Ammon's horn (tissue), 1 donor: ENCODE data around the gene TPRN.
"Not testable (repeated sequence)": the region's sequence is repeated elsewhere in the genome, so short reads cannot be mapped to it uniquely, and the experiment has no call there.

Source experiments
- DNase-seq: peaks from one replicate; pipeline ENCODE4 v3.0.0-alpha.2; 2016; ENCODE audit warnings: low spot score

The TPRN gene

DNA sequence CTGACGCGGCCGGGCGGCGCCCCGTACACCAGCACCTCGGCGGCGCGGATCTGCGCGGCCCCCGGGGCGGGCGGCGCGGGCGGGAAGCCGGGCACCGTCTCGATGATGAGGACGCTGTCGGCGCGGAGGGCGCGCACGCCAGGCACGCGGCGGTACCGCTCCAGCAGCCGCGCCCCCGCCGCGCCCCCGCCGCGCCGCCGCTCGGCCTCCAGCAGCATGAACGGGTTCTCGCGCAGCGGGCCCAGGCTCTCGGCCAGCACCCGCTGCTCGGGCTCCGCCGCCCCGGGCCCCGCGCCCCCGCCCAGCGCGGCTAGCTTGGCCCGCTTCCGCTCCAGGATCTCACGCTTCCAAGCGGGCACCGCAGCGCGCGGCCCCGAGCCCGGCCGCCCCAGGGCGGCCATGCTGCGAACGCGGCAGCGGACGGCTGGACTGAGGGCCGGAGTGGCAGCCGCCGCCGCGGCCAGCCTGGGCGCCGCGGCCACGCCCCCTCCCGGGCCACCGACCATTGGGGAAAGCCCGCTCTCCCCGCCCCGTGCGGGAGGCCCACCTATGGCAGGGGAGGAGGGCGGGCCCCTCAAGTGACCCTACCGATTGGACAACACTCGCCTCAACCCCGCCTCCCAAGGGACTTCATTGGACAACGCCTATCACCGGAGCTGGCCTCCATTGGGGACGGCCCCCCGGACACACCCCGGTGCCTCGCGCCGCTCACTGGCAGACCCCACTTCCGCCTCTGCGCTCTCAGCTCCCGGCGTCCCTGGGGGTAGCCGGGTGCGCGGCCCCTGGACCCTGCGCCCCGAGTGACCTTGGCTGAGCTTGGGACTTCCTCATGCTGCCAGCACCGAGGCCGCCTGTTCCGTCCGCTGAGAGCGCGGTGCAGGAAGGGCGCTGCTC is at the start of gene TPRN:
Gene TPRN, minus strand, starts transcription at position 431 of the 894 bp plus-strand sequence. Its CDS starts 30 bp downstream, at position 401.
- peak; percentile 99 for DNase-seq

GRCh38 chr9:137247916-137248175 is 47.3 kb upstream of the TPRN start:
- no peak for DNase-seq

GRCh38 chr9:137247135-137247915 is 46.8 kb upstream of the TPRN start:
- DNase-seq: no peak

- no peak for DNase-seq
Observed at GRCh38 chr9:137245450-137246421, 45.2 kb upstream of the TPRN start.

GRCh38 chr9:137244486-137245449 is 44.2 kb upstream of the TPRN start:
- no peak for DNase-seq

- DNase-seq: no peak
Observed at GRCh38 chr9:137243626-137244485, 43.3 kb upstream of the TPRN start.

DNA sequence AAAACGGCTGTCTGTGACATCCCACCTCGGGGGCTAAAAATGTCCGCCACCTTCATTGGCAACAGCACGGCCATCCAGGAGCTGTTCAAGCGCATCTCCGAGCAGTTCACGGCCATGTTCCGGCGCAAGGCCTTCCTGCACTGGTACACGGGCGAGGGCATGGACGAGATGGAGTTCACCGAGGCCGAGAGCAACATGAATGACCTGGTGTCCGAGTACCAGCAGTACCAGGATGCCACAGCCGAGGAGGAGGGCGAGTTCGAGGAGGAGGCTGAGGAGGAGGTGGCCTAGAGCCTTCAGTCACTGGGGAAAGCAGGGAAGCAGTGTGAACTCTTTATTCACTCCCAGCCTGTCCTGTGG is 42.7 kb upstream of the TPRN start:
- DNase-seq: not testable (repeated sequence)

DNA sequence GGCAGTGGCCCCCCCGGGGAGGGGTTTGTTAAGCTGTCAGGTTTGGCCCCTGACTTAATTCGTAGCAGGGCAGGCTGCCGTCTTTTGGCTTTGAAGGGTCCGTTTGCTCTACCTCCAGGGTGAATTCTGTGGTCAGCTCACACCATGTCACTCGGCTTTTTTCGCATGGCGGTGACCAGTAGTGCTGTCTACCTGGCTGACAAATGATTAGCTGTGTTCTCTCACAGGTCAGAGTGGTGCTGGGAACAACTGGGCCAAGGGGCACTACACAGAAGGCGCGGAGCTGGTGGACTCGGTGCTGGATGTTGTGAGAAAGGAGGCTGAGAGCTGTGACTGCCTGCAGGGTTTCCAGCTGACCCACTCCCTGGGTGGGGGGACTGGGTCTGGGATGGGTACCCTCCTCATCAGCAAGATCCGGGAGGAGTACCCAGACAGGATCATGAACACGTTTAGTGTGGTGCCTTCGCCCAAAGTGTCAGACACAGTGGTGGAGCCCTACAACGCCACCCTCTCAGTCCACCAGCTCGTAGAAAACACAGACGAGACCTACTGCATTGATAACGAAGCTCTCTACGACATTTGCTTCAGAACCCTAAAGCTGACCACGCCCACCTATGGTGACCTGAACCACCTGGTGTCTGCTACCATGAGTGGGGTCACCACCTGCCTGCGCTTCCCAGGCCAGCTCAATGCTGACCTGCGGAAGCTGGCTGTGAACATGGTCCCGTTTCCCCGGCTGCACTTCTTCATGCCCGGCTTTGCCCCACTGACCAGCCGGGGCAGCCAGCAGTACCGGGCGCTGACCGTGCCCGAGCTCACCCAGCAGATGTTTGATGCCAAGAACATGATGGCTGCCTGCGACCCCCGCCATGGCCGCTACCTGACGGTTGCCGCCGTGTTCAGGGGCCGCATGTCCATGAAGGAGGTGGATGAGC is 42.0 kb upstream of the TPRN start:
- no peak for DNase-seq

DNA sequence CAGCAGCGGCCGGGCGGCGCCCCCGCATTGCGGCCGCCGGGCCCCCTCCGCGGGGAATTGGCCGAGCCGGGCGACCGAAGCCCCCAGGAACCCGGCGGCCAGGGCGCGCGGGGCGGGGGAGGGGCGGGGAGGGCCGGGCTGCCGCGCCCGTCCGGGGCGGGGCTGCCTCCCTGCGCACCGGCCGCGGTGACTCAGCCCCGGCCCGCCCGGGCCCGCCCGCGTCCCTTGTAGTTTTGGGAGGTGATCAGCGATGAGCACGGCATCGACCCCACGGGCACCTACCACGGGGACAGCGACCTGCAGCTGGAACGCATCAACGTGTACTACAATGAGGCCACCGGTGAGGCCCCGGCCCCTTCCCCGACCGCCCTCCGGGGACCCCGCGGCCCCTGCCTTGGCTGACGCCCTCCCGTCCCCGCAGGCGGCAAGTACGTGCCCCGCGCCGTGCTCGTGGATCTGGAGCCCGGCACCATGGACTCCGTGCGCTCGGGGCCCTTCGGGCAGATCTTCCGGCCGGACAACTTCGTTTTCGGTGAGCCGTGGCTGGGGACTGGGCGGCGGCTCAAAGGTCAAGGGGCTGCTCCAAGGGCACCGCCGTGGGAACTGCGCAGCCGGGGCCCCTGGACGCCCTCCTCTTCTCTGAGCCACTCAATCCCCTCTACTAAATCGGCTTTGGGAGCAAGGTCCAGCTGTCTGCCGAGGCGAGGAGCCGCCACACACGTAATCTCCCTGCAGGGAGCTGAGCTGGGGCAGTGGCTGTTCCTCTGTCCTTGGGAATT is 41.1 kb upstream of the TPRN start:
- no peak for DNase-seq

DNA sequence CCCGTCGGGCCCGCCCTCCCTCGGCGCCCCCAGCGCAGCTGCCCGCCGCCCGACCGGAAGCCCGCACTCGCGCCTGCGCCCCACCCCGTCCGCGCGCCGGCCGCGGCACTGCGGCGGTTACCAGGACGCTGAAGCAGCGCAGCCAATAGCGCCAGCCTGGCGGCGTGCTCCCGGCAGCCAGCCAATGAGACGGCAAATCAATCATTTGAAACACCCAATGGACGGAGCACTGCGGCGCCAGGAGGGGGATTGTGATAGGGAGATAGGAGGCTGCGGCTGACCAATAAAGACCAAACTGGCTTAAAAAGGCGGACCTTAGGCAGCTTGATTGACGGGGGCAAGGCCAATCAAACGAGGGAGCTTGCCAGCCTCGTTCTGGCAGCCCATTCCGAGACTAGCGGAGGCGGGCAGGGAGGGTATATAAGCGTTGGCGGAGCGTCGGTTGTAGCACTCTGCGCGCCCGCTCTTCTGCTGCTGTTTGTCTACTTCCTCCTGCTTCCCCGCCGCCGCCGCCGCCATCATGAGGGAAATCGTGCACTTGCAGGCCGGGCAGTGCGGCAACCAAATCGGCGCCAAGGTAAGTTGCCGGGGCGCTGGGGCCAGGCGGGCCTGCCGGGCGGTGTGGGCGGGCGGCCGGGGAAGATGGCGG is 40.4 kb upstream of the TPRN start, which contains the start of gene TUBB4B:
Gene TUBB4B, plus strand, starts transcription at position 447 of the 649 bp plus-strand sequence. Its CDS starts 74 bp downstream, at position 521.
- peak; percentile 100 for DNase-seq

DNA sequence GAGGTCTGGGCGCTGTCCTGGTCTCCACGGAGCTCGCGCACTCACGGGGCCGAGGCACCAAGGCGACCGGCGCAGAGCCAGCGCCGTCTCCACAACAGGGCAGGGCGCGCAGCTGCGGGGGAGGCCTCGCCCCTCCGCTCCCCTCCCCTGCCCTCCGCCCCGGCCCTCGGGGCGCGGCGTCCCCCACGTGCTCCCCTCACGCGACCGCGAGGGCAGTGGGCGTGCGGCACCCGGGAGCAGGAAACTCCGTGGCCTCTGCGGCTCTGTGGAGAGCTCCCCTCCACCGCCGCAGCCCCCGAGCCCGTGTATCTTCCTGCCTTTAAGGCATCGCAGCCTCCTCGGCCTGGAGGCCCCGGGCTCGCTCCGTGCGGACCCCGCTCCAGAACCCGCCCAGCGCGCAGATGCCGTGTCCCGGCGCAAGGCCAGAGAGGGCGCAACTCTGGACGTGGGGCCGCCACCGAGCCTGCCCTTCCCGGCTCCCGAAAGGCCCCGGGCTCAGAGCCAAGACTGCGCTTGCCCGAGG is 39.8 kb upstream of the TPRN start:
- DNase-seq: peak; percentile 86

GRCh38 chr9:137239541-137240200 is 39.1 kb upstream of the TPRN start:
- not testable (repeated sequence) for DNase-seq

- DNase-seq: peak; percentile 89
Observed at GRCh38 chr9:137237759-137238726, 37.5 kb upstream of the TPRN start.

GRCh38 chr9:137236936-137237421 is 36.4 kb upstream of the TPRN start:
- no peak for DNase-seq
